22Rv1 (cell line): ENCODE measurements around the gene CNGA4.

Experiments used
- CTCF ChIP-seq: fragments of 450-650 bp; IDR thresholded peaks from 2 replicates; pipeline ENCODE4 v1.5.1; 2017; ENCODE audit warnings: mild to moderate bottlenecking
- ZFX ChIP-seq: fragments of 450-650 bp; IDR thresholded peaks from 2 replicates; pipeline ENCODE4 v1.6.1; 2017; ENCODE audit warnings: antibody characterized with exemption, borderline replicate concordance

GRCh38 chr11:6217722-6218121, 21.2 kb upstream of the CNGA4 start:
- TF ChIP-seq CTCF (no peak), ZFX (no peak)
